GM19239 (cell line): Measurements from ENCODE around the gene TNFRSF11A.

Experiments used
- DNase-seq: peaks from one replicate; pipeline ENCODE4 v3.0.0; 2011; ENCODE audit warnings: low spot score; ENCODE audit not compliant: insufficient read length
- FAIRE-seq: peaks from 2 replicates; lab custom pipeline; 2011; peaks lifted over from hg19 to GRCh38; lab: Jason Lieb, UNC

TNFRSF11A gene

DNA sequence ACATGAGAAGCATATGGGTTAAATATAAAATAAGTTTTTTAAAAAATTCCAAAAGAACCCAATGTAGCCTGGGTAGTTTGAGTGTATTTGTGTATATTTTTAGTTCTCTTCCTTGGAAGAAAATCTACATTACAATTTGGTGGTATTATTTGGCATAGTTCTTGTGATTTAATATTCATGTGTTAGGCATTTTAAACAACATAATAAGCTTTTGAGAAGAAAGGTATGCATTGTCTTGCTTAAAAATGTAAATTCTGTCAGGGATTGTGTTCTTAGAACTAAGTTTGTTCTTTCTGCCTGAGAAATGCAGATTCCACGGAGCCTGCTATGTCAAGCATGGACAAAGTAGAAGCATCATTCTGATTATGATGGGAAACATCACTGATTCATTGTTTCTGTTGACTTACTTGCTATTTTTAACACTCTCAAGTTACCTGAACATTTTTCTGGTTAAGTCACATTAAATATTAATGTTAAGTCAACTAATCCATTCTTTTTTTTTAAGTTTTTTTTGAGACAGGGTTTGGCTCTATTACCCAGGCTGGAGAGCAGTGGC lies 49.4 kb downstream of the TNFRSF11A start:
- no peak for DNase-seq
- peak; percentile 33 for FAIRE-seq

DNA sequence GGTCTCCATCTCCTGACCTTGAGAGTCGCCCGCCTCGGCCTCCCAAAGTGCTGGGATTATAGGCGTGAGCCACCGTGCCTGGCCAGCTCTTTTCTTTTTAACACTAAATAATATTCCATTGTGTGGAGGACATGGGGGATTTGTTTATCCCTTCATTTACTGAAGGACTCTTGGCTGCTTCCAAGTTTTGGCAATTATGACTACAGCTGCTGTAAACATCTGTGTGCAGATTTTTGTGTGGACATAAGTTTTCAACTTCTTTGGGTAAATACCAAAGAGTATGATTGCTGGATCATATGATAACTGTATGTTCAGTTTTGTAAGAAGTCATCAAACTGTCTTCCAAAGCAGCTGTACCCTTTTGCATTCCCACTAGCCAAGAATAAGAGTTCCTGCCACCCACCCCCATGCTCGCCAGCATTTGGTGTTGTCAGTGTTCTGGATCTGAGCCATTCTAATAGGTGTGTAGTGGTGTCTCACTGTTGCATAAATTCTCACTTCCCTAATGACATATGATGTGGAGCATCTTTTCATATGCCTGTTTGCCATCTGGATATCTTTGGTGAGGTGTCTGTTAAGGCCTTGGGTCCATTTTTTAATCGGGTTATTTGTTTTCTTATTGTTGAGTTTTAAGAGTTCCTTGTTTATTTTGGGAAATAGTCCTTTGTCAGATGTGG lies 52.2 kb downstream of the TNFRSF11A start:
- no peak for FAIRE-seq
- no peak for DNase-seq

DNA sequence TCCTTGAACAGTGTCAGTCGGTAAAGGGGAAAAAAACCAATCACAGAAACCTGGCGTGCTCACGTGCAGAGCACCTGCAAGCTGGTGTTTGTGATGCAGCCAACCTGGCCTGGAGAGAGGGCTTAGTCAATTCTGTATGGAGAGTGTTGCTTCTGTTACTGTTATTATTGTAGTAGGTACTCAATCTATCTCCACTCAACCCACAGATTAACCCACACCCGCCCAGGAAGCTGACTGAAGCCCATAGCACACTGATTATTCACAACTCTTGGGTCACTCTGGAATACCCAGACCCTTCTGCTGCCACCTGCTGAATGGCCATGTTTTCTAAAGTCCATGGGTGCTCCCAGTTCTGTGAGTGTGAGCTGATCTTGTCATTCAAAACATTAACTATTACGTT lies 53.9 kb downstream of the TNFRSF11A start:
- FAIRE-seq (no peak), DNase-seq (no peak)

DNA sequence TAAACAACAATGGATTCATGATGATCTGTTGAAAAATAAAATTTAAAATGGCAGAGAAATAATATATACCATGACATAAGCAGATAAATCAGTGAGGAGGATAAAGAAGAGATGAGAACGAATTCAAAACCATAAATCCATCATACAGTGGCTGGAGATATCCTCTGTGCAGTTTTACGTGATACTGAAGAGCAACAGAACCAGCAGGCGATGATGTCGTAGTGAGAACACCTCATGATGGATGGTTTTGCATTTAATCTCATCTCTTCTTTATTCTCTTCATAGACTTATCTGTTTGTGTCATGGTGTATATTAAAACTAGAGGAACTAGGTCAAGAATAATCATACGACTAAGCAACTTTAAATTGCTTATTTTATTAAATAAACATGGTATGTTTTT lies 56.3 kb downstream of the TNFRSF11A start:
- no peak for FAIRE-seq
- DNase-seq: no peak

DNA sequence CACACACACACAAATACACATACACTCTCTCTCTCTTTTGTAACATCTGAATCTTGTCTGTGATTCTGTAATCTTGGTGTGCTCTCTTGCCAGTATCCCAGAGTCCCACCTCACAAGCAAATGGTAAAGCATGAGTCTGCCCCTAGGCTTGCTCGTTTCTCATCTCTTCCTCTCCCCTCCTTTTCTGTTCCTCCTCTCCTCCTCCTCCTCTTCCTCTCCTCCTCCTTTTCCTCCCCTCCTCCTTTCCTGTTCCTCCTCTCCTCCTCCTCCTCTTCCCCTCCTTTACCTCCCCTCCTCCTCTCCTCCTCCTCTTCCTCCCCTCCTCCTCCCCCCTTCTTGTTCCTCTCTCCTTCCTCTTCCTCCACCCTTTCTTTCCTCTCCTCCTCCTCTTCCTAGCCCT lies 59.0 kb downstream of the TNFRSF11A start:
- FAIRE-seq (no peak), DNase-seq (no peak)

DNA sequence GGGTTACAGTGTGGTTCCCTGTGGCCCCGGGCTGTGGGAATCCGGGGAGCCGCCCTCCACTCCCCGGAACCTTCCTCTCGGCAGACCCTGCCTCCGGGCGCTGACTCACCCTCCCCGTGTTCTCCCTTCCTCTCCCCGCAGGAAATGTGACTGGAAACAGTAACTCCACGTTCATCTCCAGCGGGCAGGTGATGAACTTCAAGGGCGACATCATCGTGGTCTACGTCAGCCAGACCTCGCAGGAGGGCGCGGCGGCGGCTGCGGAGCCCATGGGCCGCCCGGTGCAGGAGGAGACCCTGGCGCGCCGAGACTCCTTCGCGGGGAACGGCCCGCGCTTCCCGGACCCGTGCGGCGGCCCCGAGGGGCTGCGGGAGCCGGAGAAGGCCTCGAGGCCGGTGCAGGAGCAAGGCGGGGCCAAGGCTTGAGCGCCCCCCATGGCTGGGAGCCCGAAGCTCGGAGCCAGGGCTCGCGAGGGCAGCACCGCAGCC lies 59.5 kb downstream of the TNFRSF11A start:
- no peak for FAIRE-seq

DNA sequence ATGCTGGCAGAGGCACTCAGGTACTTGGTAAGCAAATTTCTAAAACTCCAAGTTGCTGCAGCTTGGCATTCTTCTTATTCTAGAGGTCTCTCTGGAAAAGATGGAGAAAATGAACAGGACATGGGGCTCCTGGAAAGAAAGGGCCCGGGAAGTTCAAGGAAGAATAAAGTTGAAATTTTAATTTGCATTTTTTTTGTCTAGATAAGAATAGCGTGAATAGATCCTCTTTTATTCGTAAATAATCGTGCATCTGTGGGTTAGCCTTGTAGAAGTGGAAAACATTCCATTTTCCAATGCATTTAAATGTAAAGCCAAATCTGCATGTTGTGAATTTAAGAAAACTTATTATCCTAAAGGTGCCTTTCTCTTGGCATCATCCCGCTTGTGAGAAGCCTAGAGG lies 61.0 kb downstream of the TNFRSF11A start:
- DNase-seq (no peak), FAIRE-seq (no peak)

More for the DNA sequence above, 59.5 kb downstream of the TNFRSF11A start:
- DNase-seq: no peak

DNA sequence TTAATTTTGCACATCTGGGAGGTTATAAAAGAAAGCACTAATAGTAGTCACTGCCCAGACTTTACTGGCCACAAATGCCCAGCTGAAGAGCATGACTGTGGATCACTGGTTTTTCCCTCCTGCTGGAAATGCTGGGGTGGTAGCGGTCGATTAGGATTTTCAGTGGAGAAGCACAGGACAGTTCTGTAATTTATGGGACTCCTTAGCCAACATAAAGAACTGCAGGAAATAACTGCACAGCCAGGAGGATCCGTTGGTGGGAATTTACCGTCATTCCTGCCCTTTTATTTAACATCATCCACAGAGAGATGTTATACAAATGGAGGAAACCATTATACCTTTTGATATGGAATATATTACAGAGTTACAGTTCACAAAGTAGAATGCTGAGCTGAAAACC lies 61.5 kb downstream of the TNFRSF11A start:
- FAIRE-seq (no peak), DNase-seq (no peak)

DNA sequence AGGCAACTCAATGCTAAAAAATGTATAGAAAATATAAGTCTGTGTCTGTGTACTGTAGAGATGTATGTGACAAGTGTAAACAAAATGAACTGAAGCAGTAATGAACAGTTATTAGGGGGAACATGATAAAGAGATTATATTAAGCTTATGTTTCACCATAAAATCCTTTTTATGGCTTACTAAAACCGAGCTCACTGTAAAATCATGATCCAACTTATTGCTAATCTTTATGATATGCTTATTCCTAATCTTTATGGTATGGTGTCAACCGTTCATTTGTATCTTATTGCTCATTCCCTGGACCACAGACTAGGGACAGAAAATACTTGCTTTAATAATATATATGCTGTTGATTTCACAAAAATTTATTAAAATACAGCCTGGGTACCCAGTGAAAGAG lies 62.1 kb downstream of the TNFRSF11A start:
- DNase-seq: no peak
- no peak for FAIRE-seq

DNA sequence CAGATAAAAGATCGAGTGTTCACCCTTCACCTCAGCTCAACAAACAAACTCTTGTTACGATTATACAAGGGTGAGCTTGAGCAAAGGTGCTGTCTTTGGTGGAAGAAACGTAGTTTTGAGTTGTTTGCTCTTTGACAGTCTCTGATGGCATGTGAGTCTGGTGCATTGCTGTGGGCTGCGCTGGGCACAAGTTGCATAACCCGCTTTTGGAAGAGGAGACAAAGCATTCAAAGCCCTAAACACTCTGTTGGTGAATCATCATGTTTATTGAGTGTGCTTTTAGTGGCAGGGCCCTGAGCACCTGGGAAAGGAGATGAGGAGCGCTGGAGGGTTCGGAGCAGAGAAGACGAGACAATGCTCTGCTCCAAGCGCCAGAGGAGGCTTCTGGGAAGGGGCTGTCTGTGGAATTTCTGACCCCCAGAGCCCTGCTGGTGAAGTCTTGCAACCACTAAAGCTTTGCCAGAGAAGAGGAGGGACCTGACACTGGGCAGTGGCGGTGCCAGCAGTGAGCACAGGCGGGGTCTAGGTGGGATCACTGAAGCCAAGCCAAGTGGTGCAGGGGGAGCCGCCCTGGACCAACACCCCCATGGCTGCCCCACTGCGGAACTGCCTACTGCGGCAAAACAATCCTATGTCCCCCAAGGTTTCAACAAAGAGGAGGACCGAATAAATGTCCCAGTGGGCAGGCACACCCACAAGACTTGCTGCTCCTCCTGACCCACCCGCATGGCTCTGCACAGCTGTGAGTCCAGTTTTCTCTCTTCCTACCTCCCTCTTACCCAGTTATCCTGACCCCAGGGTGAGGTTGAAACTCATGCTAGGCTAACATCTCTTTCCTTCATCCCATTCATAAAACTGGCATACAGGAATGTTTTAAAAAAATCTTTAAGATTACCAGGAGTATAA lies 64.0 kb downstream of the TNFRSF11A start:
- DNase-seq (no peak), FAIRE-seq (no peak)

DNA sequence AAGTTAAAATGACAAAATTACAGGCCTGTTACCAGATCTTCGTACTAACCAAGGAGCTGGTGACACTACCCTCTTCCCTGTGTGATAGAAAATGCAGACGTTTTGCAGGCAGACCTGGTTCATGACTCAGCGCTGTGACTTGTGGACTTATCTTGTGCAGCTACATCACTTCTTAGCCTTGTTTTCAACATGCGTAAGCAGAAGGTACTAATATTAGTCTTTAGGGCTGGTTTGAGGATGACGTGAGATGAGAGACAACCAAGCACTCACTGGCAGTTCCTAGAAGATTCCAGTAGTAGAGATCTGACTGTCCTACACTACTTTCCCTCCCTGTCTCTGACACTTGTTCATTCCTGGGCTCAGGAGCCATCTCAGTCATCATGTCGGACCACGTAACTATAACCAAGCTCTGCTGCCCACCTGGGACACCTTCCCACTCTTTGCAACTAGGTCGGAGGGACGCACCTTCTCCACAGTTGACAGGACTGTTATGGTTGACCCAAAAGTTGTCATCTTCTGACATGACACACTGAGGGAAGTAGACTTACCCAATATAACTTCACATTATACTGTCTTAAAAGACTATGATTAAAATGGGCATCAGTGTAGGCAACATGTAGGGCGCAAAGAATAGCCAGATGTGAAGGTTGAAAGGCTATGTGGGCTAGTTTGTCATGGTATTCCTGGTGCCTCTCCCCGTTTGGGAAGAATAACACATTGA lies 64.8 kb downstream of the TNFRSF11A start:
- DNase-seq (no peak), FAIRE-seq (no peak)

DNA sequence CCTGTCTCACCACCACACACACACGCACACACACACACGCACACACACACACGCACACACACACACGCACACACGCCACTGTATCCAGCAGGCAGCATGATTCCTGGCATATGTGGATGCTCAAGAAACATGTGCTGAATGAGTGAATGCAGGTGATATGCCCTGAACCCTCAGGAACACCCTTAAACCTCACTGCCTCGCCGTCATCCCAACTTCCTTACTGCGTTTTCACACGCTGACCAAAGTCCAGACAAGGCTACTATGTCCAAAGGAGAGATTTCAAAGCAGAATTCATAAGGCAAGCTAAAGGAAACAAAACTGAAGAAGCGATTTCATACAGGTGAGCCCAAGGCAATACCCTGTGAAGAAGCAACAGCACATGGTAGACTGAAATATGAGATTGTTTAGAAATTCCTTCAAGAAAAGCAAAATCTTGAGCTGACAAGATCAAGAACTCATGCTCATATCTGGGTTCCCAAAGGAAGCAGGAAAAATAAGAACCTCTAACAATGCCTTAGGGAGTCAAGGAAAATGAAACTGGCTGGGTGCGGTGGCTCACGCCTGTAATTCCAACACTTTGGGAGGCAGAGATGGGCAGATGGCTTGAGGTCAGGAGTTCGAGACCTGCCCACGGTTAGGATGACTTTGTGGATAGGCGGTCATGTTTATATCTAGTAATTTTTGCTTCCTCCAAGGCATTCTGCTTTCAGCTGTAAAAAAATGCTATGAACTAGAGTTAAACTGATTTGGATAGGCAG lies 69.1 kb downstream of the TNFRSF11A start:
- FAIRE-seq (no peak), DNase-seq (no peak)

DNA sequence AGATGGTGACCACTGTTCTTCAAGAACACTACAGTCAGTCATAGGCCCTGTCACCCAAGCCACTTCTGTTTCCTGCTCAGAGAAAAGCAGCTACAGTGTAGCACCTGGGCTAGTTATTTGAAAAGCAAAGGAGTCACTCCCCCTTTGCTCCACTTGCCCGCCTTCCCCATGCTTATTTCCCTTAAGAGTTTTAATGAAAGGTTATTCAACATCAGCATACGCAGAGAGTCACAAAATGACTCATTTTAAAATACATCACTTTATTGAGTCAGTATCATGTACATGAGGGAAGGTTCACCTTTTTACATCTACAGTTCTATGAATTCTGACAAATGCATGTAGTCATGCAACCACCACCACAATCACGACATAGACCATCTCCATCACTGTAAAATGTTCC lies 71.3 kb downstream of the TNFRSF11A start:
- FAIRE-seq (no peak), DNase-seq (no peak)

DNA sequence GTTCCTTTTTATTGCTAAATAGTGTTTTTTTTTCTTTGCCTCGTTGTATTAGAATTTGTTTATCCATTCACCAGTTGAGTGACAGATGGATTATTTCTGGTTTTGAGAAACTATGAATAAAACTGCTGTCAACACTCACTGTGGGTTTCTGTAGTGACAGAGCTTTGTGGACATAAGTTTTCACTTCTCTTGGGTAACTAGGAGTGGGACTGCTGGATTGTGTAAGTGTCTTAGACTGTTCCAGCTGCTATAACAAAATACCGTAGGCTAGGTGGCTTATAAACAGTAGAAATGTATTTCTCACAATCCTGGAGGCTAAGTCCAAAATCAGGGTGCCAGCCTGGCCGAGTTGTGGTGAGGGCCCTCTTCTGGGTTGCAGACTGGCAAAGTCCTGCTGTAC lies 71.9 kb downstream of the TNFRSF11A start:
- FAIRE-seq (no peak), DNase-seq (no peak)

DNA sequence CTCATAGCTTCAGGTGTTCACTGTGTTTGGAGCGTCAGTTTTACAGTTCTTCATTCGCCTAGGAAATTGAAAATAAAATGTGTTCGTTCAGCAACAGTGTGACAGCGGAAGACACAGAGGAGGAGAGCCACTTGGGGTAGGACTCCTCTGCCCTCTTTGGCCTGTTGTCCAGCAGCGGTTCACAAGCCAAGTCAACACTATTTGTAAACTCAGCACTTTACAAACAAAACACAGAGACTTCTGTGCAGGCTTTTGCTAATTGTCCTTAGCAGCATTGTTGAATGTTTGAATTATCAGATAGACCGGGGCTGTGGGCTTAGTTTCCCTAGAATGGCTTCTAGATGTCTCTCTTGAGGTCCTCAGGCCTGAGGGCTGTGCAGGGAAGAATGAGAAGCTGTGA lies 73.2 kb downstream of the TNFRSF11A start:
- DNase-seq: no peak
- FAIRE-seq: no peak

DNA sequence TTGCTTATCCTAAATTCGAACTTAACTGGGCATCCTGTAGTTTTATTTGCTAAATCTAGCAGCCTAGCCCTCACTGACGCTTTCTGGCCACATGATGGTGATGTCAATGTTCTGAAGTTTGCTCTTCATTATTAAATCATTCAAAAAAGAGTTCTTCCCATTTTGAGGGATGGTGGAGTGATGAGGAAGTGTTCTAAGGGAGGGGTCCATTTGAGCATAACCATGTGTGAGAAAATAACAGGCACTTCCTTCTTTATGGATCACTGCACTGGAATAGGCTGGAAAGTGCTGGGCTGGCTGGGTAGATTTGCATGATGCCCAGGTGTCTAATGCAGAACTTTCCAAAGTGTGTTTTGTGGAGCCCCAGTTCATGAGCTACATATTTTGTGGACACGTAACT lies 74.2 kb downstream of the TNFRSF11A start:
- FAIRE-seq (no peak), DNase-seq (no peak)

DNA sequence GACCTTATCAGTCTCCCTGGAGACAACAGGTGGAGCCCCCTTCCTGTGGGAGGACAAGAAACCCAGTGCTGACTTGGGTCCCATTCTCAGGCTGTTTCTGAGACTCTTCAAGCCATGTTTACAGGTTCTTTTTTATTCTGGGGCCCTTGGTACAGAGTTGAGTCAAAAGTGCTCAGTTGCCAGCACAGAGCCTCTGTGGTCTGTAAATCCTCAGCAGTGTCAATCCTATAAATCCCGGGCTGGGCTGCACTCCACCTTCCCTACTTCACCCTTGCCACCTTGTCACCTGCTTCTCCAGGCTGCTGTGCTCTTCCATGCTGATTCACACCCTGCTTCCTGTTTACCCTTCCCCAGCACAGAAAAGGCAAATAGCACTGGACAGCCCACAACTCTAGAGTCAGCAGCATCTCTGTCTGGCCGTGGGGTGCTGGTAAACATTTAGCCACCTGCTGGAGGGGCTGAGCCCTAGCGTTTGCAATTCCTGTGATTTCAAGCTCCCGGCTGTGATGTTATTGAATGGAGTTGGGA lies 74.7 kb downstream of the TNFRSF11A start:
- no peak for DNase-seq
- peak; percentile 68 for FAIRE-seq

DNA sequence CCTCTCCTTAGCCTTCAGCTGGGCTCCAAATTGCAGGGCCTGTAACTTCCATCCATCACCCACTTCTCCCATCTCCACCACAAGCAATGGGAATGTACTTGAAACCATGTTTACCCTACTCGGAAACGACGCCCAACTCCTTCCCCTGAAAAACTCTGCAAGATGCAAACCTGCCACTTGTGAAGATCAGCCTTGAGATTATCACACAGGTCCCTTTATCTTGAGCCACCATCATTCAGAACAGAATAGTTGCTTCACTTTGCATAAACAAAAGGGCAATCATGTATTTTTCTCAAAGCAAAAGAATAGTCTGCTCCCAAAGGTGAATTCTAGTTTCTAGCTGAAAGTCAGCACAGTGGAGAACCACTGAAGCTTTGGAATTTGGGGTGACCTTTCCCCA lies 75.8 kb downstream of the TNFRSF11A start:
- DNase-seq: no peak
- FAIRE-seq: no peak

DNA sequence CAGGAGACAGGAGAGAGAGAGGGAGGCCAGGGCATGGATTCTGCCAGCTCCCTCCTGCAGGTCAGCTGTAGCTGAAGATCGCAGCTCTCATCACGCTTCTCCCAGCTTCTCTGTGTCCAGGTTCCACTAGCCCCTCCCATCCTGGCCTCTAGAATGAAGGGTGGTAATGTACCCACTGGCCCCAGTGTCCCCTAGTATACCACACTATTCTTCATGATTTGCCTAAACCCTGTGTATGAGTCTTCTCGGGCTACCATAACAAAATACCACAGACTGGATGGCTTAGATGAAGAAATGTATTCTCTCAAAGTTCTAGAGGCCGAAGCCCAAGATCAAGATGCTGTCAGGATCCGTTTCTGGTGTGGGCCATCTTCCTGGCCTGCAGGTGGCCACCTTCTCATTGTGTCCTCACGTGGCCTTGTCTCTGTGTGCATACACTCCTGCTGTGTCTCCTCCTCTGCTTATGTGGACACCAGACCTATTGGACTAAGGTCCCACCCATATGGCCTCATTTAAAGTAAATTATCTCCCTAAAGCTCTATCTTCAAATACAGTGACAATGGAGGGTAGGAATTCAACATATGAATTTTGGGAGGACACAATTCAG lies 77.3 kb downstream of the TNFRSF11A start:
- no peak for FAIRE-seq
- DNase-seq: no peak
